Tibial artery (tissue), 4 donors: ENCODE data around the gene UGT1A1.

Source experiments
- DNase-seq, 2 donors: peaks; one replicate each; pipeline ENCODE4 v3.0.0-alpha.2; 2019
- H3K27ac ChIP-seq, 2 donors: fragments of 200-600 bp; sonication (generic) in 1 of 2; 1 replicate in 1 of 2; 2 replicates in 1 of 2; pipeline ENCODE4 v1.5.1; 2018 to 2019; ENCODE audit warnings: mild to moderate bottlenecking in 1 of 2
- H3K27me3 ChIP-seq, 2 donors: fragments of 200-600 bp; sonication (generic) in 1 of 2; one replicate each; pipeline versions ENCODE4 v1.5.1 to v1.6.0; 2016 to 2019
- H3K36me3 ChIP-seq, 3 donors: fragments of 200-600 bp; sonication (generic) in 2 of 3; one replicate each; pipeline ENCODE4 v1.5.1; 2016 to 2019; ENCODE audit warnings: mild to moderate bottlenecking in 2 of 3
- H3K4me1 ChIP-seq, 4 donors: fragments of 200-600 bp; sonication (generic) in 2 of 4; 1 replicate in 3 of 4; 2 replicates in 1 of 4; pipeline ENCODE4 v1.5.1; 2016 to 2019
- H3K4me3 ChIP-seq, 2 donors: fragments of 200-600 bp; sonication (generic) in 1 of 2; 1 replicate in 1 of 2; 2 replicates in 1 of 2; pipeline ENCODE4 v1.5.1; 2018 to 2019; ENCODE audit warnings: mild to moderate bottlenecking in 2 of 2
- H3K9me3 ChIP-seq, 3 donors: fragments of 200-600 bp; sonication (generic) in 1 of 3; one replicate each; pipeline ENCODE4 v1.5.1; 2016 to 2019
- CTCF ChIP-seq, 2 experiments: fragments of 200-600 bp in 1 of 2; fragments of 450-650 bp in 1 of 2; IDR thresholded peaks; one replicate each; pipeline ENCODE4 v1.5.1; 2017 to 2019; ENCODE audit warnings: antibody characterized with exemption in 2 of 2, mild to moderate bottlenecking in 1 of 2, moderate library complexity in 1 of 2
- intact Hi-C: fragments of 100-400 bp; cut with DNase I; formaldehyde crosslinking; loops from one replicate; pipeline ENCODE4 v1.15.0; 2023; ENCODE audit warnings: low total_unique reads

The UGT1A1 gene

GRCh38 chr2:233754872-233755611, 5.0 kb upstream of the UGT1A1 start:
- TF ChIP-seq CTCF (IDR thresholded peaks at IDR 0.05), result no peak
- intact Hi-C loops, result no loop called here
- Histone ChIP-seq H3K36me3 (no peaks in the 10 kb centered on the region), H3K27ac (no peak overlapping the region), H3K9me3 (no peaks in the 10 kb centered on the region), H3K4me3 (no peak overlapping the region), H3K27me3 (no peaks in the 10 kb centered on the region), H3K4me1 (no peaks in the 10 kb centered on the region)
- DNase-seq, result no peak

DNA sequence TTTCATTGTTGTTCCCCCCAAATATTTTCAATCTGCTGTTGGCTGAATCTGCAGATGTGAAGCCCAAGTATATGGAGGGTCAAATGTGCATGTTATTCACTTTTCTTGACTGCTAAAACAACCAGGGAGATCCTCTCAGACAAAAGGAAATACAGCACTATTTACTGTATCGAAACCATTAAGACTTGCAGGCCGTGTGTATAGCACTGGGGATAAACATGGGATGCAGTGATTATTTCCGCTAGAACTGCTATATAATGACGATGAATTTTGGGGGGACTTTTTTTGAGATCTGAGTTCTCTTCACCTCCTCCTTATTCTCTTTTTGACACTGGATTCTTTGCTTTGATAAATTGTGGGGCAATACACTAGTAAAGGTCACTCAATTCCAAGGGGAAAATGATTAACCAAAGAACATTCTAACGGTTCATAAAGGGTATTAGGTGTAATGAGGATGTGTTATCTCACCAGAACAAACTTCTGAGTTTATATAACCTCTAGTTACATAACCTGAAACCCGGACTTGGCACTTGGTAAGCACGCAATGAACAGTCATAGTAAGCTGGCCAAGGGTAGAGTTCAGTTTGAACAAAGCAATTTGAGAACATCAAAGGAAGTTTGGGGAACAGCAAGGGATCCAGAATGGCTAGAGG, 3.5 kb upstream of the UGT1A1 start:
- Histone ChIP-seq H3K27ac (no peak overlapping the region), H3K4me1 (no peaks in the 10 kb centered on the region), H3K9me3 (no peaks in the 10 kb centered on the region), H3K27me3 (no peaks in the 10 kb centered on the region), H3K4me3 (no peak overlapping the region), H3K36me3 (no peaks in the 10 kb centered on the region)
- intact Hi-C loops, result no loop called here
- TF ChIP-seq CTCF (IDR thresholded peaks at IDR 0.05), result no peak
- DNase-seq, result no peak

GRCh38 chr2:233758141-233758540, 1.9 kb upstream of the UGT1A1 start:
- no peak for TF ChIP-seq CTCF (IDR thresholded peaks at IDR 0.05)
- Histone ChIP-seq H3K27ac (no peak overlapping the region), H3K36me3 (no peaks in the 10 kb centered on the region), H3K4me1 (no peaks in the 10 kb centered on the region), H3K4me3 (no peak overlapping the region), H3K27me3 (no peaks in the 10 kb centered on the region), H3K9me3 (no peaks in the 10 kb centered on the region)
- DNase-seq, result no peak
- intact Hi-C loops, result no loop called here

GRCh38 chr2:233758849-233759248, 1.2 kb upstream of the UGT1A1 start:
- Histone ChIP-seq H3K9me3 (no peaks in the 10 kb centered on the region), H3K36me3 (no peaks in the 10 kb centered on the region), H3K4me1 (no peaks in the 10 kb centered on the region), H3K4me3 (no peak overlapping the region), H3K27ac (no peak overlapping the region), H3K27me3 (no peaks in the 10 kb centered on the region)
- no peak for TF ChIP-seq CTCF (IDR thresholded peaks at IDR 0.05)
- intact Hi-C loops, result no loop called here
- no peak for DNase-seq

GRCh38 chr2:233761040-233761769, 1.1 kb downstream of the UGT1A1 start:
- no peaks in the 10 kb centered on the region for H3K9me3 ChIP-seq
- TF ChIP-seq CTCF (IDR thresholded peaks at IDR 0.05), result no peak
- no peak overlapping the region for H3K27ac ChIP-seq
- no peaks in the 10 kb centered on the region for H3K27me3 ChIP-seq
- H3K36me3 ChIP-seq, result no peaks in the 10 kb centered on the region
- no peak for DNase-seq
- H3K4me1 ChIP-seq, result no peaks in the 10 kb centered on the region
- intact Hi-C loops, result no loop called here
- H3K4me3 ChIP-seq, result no peak overlapping the region
